ENCODE measurements around the gene ARMC5.

DNA sequence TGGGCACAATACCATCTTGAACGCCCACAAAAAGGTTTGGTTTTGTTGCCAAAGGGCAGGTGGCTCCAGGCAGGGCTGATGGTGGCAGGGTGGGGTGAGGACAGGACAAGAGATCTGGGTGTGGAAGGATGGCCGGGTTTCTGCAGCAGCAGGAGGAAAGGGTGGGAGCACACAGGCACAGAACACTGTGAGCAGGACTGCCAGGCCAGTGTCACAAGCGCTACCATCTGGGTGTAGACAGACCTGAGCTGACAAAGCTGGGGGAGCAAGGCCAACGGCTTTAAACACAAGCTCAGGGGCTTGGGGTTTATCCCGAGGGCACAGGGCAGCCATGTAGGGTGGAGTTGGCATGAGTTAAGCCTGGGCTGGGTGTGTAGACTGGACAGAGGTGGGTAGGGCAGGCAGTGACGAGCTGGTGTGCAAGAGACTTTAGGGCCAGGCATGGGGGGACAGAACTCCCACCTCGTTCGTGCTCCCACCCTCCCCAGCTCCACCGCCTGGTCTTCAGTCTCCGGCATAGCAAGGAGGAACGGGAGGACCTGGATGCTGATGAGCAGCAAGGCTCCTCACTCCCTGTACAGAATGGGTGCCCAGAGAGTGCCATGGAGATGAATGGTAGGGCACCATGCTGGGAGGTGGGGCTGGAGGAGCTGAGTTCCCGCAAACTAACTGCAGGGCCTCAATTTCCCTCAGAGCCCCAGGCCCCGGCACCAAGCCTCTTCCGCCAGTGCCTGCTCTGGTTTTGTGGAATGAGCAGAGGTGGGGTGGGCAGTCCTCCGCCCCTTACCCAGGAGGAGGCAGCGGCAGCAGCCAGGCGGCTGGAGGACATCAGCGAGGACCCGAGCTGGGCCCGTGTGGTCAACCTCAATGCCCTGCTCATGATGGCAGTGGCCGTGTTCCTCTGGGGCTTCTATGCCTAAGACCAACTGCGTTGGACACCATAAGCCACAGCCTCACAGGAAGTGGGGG lies 30.6 kb downstream of the ARMC5 start:
- TF ChIP-seq, protein P1, sequence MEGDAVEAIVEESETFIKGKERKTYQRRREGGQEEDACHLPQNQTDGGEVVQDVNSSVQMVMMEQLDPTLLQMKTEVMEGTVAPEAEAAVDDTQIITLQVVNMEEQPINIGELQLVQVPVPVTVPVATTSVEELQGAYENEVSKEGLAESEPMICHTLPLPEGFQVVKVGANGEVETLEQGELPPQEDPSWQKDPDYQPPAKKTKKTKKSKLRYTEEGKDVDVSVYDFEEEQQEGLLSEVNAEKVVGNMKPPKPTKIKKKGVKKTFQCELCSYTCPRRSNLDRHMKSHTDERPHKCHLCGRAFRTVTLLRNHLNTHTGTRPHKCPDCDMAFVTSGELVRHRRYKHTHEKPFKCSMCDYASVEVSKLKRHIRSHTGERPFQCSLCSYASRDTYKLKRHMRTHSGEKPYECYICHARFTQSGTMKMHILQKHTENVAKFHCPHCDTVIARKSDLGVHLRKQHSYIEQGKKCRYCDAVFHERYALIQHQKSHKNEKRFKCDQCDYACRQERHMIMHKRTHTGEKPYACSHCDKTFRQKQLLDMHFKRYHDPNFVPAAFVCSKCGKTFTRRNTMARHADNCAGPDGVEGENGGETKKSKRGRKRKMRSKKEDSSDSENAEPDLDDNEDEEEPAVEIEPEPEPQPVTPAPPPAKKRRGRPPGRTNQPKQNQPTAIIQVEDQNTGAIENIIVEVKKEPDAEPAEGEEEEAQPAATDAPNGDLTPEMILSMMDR (IDR thresholded peaks at IDR 0.05) = no peak
- TF ChIP-seq POLR2A (IDR thresholded peaks at IDR 0.05) (no peak), EP300 (IDR thresholded peaks at IDR 0.05) (no peak)
